Thoracic aorta (tissue), 2 donors: ENCODE data around the gene SLC35F5. TPM values are rescaled to one million over a fixed set of nuclear protein-coding genes. Genes with fewer than 3 reads are reported as not detected.
"Not testable (repeated sequence)": the region's sequence is repeated elsewhere in the genome, so short reads cannot be mapped to it uniquely, and the experiment has no call there.

Source experiments
- ATAC-seq: fragments of 150-250 bp; one replicate; pipeline ENCODE4 v1.8.0; 2017; ENCODE audit warnings: low read depth; ENCODE audit not compliant: insufficient number of reproducible peaks, low FRiP score
- DNase-seq: peaks from one replicate; pipeline ENCODE4 v3.0.0-alpha.2; 2020; ENCODE audit warnings: low spot score
- H3K27ac ChIP-seq, 2 donors: fragments of 200-600 bp; sonication (generic); 1 replicate in 1 of 2; 2 replicates in 1 of 2; pipeline ENCODE4 v1.5.1; 2016; ENCODE audit warnings: mild to moderate bottlenecking in 2 of 2, moderate library complexity in 2 of 2
- H3K27me3 ChIP-seq: fragments of 200-600 bp; sonication (generic); replicated peaks from 2 replicates; pipeline ENCODE4 v1.6.0; 2016; ENCODE audit warnings: mild to moderate bottlenecking; ENCODE audit not compliant: insufficient read depth
- H3K36me3 ChIP-seq: fragments of 200-600 bp; sonication (generic); one replicate; pipeline ENCODE4 v1.5.1; 2016
- H3K4me1 ChIP-seq, 2 donors: fragments of 200-600 bp; sonication (generic); 1 replicate in 1 of 2; 2 replicates in 1 of 2; pipeline versions ENCODE4 v1.5.1 to v1.6.0; 2016; ENCODE audit warnings: low read depth in 2 of 2, mild to moderate bottlenecking in 1 of 2; ENCODE audit not compliant: control insufficient read depth in 1 of 2
- H3K4me3 ChIP-seq: fragments of 200-600 bp; sonication (generic); 2 replicates; pipeline ENCODE4 v1.5.1; 2016; ENCODE audit warnings: mild to moderate bottlenecking
- H3K9me3 ChIP-seq: fragments of 200-600 bp; sonication (generic); 2 replicates; pipeline ENCODE4 v1.5.1; 2016
- total RNA-seq, 2 donors: library from RNA; depleted of rRNA; stranded (reverse); fragments of >200 nt; gene quantifications; one replicate each; pipeline versions ENCODE4 v1.1.0 to v1.2.3, GENCODE V29; 2016
- TF ChIP-seq, protein P1 (sequence below): fragments of 200-600 bp; sonication (generic); IDR thresholded peaks from one replicate; pipeline ENCODE4 v1.5.1; 2019; ENCODE audit warnings: antibody characterized with exemption

The SLC35F5 gene
- total RNA-seq, 2 donors from 2014 or later: 86.2 to 90.2 TPM

DNA sequence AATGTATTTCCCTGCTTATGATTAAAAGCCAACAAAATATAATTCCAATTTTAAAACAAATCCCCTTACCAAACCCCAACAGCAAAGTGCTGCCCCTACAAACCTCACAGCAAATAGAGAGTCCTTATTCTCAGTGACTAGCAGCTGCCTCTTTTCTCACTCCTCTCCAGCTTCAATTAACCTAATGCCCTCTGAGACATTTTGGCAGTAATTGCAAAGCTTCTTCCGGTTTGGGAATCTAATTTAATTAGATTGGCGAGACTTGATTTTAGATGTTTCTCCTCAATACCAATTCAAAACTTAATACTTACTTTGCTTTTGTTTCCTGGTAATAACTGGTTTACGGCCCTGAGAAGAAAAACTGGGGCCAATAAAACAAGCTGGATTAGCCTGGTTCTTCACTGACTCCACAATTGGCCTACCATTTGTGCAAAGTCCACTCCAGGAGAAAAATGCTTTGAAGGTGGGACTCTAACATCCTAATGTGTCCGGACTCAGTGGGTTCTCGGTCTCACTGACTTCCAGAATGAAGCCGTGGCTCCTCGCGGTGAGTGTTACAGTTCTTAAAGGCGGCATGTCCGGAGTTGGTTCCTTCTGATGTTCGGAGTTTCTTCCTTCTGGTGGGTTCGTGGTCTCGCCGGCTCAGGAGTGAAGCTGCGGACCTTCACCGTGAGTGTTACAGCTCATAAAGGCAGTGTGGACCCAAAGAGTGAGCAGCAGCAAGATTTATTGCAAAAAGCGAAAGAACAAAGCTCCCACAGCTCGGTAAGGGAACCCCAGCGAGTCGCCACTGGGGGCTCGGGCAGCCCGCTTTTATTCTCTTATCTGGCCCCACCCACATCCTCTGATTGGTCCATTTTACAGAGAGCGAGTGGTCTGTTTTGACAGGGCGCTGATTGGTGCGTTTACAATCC lies 52.8 kb downstream of the SLC35F5 start:
- Histone ChIP-seq H3K9me3 (no peaks in the 10 kb centered on the region), H3K4me3 (no peak overlapping the region), H3K27me3 (no peaks in the 10 kb centered on the region), H3K36me3 (no peaks in the 10 kb centered on the region), H3K4me1 (no peaks in the 10 kb centered on the region), H3K27ac (no peak overlapping the region)
- no peak for DNase-seq
- TF ChIP-seq, protein P1, sequence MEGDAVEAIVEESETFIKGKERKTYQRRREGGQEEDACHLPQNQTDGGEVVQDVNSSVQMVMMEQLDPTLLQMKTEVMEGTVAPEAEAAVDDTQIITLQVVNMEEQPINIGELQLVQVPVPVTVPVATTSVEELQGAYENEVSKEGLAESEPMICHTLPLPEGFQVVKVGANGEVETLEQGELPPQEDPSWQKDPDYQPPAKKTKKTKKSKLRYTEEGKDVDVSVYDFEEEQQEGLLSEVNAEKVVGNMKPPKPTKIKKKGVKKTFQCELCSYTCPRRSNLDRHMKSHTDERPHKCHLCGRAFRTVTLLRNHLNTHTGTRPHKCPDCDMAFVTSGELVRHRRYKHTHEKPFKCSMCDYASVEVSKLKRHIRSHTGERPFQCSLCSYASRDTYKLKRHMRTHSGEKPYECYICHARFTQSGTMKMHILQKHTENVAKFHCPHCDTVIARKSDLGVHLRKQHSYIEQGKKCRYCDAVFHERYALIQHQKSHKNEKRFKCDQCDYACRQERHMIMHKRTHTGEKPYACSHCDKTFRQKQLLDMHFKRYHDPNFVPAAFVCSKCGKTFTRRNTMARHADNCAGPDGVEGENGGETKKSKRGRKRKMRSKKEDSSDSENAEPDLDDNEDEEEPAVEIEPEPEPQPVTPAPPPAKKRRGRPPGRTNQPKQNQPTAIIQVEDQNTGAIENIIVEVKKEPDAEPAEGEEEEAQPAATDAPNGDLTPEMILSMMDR: no peak
- ATAC-seq: no peak

DNA sequence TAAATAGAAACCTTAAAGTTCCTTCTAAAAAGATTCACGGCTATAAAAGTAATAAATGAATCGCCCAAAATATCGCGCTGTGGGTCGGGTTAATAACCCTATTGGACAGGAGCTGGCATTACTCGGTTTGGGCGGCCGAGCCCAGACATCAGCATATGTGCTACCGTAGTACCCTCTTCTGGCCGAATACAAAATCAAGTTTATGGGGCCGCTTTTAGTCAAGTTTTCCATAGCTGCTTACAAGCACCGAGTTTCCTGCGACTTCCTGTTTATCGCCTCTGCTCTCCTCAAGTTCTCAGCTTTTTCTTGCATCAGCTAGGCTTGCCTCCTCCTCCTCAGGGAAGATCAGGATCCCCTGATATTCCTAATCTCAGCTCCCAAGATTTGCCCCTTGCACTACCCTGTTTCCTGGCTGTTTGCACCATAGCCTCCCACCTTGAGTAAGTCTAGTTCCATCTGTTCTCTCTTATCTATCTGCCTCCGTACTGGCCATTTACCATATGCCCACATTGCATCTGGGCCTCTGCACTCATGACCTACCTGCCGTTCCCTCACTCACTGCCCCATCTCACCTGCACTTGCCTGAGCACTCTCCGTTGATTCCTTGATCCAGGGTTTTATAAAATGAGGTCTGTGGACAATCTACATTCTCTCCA lies 56.1 kb downstream of the SLC35F5 start:
- no peak overlapping the region for H3K27ac ChIP-seq
- no peaks in the 10 kb centered on the region for H3K4me1 ChIP-seq
- TF ChIP-seq, protein P1: no peak
- no peaks in the 10 kb centered on the region for H3K9me3 ChIP-seq
- ATAC-seq (no peak), DNase-seq (no peak)
- H3K4me3 ChIP-seq: no peak overlapping the region
- no peaks in the 10 kb centered on the region for H3K36me3 ChIP-seq
- no peaks in the 10 kb centered on the region for H3K27me3 ChIP-seq

DNA sequence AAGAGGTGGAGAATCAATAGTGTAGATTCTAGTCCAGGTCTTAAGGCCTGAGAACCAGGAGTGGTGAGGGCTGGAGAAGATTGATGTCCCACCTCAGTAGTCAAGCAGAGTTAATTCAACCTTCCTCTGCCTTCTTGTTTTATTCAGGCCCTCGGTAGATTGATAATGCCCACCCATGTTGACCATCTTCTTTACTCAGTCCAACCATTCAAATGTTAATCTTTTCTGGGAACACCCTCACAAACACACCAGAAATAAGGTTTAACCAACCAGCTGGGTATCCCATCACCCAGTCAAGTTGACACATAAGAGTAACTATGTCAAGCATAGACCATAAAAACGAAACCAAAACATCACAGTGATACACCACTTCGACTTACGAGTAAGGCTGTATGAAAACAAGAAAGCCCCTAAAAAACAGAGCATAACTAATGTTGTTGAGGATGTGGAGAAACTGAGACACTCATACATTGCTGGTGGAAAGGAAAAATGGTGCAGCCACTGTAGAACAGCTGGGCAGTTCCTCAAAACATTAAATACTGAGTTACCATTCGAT lies 57.5 kb downstream of the SLC35F5 start:
- no peaks in the 10 kb centered on the region for H3K9me3 ChIP-seq
- DNase-seq (no peak), ATAC-seq (no peak)
- TF ChIP-seq, protein P1: no peak
- H3K4me1 ChIP-seq: no peaks in the 10 kb centered on the region
- H3K4me3 ChIP-seq: no peak overlapping the region
- H3K27me3 ChIP-seq: no peaks in the 10 kb centered on the region
- no peak overlapping the region for H3K27ac ChIP-seq
- no peaks in the 10 kb centered on the region for H3K36me3 ChIP-seq

DNA sequence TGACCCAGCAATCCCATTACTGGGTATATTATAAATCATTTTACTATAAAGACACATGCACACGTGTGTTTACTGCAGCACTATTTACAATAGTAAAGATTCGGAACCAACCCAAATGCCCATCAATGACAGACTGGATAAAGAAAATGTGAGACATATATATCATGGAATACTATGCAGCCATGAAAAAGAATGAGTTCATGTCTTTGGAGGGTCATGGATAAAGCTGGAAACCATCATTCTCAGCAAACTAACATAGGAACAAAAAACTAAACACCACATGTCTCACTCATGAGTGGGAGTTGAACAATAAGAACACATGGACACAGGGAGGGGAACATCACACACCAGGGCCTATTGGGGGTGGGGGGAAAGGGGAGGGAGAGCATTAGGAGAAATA lies 58.2 kb downstream of the SLC35F5 start:
- not testable (repeated sequence) for DNase-seq, ATAC-seq, H3K4me3 ChIP-seq, H3K4me1 ChIP-seq, H3K27me3 ChIP-seq, H3K36me3 ChIP-seq, H3K9me3 ChIP-seq, H3K27ac ChIP-seq

DNA sequence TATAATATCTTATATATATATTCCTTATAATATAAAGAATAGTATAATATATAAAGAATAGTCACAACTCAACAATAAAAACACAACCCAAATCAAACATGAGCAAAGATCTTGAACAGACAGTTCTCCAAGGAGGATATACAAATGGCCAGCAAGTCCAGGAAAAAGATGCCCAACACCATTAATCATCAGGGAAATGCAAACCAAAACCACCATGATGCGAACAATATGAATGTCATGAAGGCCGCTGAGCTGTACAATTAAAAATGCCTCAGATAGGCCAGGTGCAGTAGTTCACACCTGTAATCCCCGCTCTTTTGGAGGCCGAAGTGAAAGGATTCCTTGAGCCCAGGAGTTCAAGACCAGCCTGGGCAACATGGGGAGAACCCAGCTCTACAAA lies 58.9 kb downstream of the SLC35F5 start:
- Histone ChIP-seq H3K9me3 (no peaks in the 10 kb centered on the region), H3K27me3 (no peaks in the 10 kb centered on the region), H3K4me1 (no peaks in the 10 kb centered on the region), H3K27ac (no peak overlapping the region), H3K4me3 (no peak overlapping the region), H3K36me3 (no peaks in the 10 kb centered on the region)
- ATAC-seq (no peak), DNase-seq (no peak)
- TF ChIP-seq, protein P1: no peak
